HG02798 (cell line): Measurements from ENCODE around the gene TLE3.
"Not testable (repeated sequence)": the region's sequence is repeated elsewhere in the genome, so short reads cannot be mapped to it uniquely, and the experiment has no call there.

ENCODE experiments used
- ATAC-seq: cut with Tn5 transposase; IDR thresholded peaks from one replicate; pipeline ENCODE4 v1.9.1; 2021; ENCODE audit warnings: mild to moderate bottlenecking; ENCODE audit not compliant: unreplicated experiment, poor library complexity

The TLE3 gene

DNA sequence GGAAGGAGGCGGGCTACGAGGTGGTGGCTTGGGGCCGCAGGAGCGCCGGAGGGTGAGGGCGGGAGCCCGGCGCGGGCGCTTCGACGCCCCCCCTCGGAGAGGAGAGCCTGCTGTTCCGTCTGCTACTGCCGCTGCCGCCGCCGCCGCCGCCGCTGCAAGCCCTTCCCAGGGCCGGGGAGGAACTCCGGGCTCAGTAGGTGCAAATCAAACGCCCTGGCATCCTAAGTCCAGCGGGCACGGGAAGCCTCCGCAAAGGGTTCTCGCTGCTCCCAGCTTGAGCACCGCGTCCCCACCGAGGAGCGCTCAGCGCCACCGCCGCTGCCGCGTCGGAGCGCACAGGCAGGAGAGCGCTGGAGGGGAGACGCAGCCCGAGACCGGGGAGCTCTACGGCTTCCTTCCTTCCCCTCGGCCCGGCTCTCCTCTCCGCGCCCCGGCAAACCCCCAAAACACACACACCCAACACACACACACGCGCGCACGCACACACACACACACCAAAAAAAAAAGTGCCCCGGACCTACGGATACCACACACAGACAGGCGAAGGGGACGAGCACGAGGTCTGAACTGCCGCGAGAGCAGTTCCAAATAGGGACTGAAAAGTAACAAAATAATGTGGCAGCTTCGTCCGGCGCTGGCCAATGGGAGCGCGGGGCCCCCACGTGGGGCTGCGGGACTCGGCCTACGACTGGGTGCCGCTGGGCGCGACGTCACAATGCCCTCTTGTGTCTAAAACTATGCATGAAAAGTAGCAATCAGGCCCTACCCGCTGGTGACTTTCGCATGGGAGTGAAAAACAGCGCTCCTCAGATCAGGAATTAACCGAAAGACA lies at the start of gene TLE3:
Gene TLE3, minus strand, starts transcription at position 597 of the 832 bp plus-strand sequence. CDS start 1,119 bp downstream, outside the sequence.
- peak; percentile 60 for ATAC-seq

DNA sequence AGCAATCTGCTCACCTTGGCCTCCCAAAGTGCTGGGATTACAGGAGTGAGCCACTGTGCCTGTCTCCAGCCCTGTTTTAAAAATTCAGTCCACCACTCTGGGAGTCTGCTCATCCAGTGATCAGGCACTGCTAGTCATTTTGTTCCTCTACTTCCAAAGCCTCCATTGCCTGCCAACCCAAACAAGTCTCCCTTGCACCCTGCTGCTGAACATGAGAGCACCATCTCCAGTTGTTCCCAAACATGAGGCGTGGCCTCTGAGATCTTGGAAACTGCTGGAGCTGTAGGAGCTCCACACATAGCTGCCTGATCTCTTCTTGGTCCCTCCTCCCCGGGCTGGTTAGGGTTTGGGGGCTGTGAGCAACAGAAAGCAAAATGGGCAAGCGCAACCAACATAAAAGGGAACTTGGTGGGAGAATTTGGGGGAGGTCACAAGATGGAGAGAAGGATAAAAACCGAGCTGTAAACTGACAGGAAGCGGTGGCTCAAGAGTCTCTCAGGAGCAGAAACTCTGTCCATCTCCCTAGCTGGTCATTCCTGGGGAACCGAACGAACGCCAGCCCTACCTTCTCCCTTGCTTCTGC lies 49.6 kb upstream of the TLE3 start:
- no peak for ATAC-seq

GRCh38 chr15:70146771-70147170 lies 49.1 kb upstream of the TLE3 start:
- no peak for ATAC-seq

DNA sequence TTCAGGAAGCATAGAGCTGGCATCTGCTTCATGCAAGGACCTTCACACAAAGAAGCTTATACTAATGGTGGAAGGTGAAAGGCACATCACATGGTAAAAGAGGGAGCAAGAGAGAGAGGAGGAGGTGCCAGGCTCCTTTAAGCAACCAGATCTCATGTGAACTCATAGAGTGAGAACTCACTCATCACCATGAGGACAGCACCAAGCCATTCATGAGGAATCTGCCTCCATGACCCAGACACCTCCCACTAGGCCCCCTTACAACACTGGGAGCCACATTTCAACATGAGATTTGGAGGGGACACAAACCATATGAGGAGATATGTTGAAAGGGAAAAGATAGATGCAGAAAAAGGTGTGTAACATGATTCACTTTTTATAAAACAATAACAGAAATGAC lies 48.4 kb upstream of the TLE3 start:
- ATAC-seq: no peak

DNA sequence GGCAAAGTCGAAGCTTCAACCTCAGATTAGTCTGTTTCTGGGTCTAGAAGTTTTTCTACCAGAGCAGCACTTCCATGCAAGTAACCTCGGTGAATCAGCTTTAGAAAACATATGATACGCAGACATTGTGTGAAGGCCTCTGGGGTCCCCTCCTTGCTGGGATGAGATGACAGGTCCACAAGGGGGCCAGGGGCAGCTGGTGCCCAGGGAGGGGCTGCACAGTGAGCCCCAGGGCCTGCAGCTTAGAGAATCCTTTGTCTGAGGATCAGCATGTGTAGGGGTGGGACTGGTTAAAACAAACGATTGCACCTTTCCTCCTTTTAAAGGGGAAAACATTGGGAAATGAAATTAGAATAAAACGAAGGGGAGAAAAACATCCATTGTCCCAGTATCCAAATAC lies 47.5 kb upstream of the TLE3 start:
- ATAC-seq: no peak

- ATAC-seq: no peak
Measured at GRCh38 chr15:70142322-70143191, 44.8 kb upstream of the TLE3 start.

DNA sequence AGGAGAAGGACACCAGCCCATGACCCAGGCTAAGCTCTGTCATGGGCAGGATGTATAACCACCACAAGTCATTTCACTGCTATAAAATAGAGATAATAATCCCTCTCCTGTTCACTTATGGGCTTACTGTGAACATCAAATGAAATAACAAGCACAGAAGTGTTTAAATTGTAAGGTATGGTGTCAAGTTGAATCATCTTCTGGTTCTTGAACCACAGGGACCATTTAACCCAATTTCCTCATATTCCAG lies 44.3 kb upstream of the TLE3 start:
- ATAC-seq: no peak

DNA sequence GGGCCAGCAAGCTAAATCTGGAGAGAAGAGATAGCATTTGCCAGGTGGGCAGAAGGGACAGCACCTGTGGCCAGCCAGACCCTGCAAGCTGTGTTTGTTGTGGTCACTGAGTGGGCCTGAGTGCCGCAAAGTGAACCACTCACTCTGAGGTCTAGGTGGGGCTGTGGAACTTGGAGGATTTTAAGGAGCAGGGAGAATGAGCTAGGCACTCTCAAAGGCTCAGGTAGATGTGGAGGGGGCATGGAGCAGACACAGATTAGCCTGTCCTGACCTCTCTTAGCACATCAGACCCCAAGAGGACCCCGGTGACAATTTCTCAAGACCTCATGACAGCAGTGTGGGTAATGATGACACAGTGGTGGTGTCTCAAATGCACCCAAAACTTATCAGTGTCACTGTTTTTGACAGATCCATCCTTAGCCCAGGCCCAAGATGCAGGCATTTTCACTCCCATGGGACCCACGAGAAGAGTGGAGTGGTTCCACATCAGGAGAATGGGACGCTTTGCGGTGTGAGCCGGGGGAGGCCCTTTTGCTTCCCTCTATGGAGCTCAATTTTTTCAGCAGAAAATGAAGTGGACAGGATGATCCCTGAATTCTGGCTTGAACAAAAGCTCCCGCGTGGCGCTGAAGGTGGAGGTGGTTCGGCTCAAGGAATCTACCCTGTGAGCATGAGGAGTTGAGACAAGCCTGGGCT lies 43.8 kb upstream of the TLE3 start:
- ATAC-seq: no peak

DNA sequence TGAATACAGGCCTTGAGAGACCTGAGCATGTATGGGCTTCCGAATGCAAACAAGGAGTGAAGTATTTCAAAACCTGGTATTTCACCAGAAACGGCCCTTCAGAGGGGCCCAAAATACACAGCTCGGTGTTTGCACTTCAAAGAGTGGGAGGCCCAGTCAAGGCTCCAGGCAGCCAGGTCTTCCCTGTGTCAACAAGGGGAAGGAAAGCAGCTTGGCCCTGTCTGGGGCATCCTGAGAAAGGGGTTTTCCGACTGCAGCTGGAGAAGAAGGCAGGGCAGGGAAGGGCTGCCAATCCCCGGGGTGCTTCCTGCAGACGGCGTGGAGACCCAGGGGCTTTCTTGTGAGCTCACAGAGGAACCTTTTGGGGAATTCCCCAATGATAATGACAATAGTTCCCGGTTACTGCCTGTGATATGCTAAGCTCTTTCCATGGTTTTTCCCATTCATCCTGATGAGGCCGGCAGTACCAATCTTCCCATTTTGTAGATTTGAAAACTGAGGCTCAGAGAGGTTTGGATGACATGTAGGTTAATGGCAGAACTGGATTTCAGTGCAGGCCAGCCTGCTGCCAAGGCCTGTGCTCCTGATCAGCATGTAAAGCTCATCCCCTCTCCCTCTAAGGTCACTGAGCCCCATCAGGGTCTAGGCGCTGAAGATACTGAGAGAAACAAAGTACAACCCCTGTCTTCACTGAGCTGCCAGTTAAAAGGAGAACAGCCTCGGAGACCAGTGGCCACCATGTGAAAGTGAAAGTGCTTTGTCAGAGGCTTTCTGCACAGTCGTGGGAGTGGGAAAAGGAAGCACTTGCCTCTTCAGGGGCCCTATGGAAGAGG lies 43.0 kb upstream of the TLE3 start:
- peak; percentile 38 for ATAC-seq

GRCh38 chr15:70140025-70140542 lies 42.4 kb upstream of the TLE3 start:
- no peak for ATAC-seq

- ATAC-seq: no peak
Measured at GRCh38 chr15:70137967-70138366, 40.2 kb upstream of the TLE3 start.

- not testable (repeated sequence) for ATAC-seq
Measured at GRCh38 chr15:70137021-70137420, 39.3 kb upstream of the TLE3 start.

DNA sequence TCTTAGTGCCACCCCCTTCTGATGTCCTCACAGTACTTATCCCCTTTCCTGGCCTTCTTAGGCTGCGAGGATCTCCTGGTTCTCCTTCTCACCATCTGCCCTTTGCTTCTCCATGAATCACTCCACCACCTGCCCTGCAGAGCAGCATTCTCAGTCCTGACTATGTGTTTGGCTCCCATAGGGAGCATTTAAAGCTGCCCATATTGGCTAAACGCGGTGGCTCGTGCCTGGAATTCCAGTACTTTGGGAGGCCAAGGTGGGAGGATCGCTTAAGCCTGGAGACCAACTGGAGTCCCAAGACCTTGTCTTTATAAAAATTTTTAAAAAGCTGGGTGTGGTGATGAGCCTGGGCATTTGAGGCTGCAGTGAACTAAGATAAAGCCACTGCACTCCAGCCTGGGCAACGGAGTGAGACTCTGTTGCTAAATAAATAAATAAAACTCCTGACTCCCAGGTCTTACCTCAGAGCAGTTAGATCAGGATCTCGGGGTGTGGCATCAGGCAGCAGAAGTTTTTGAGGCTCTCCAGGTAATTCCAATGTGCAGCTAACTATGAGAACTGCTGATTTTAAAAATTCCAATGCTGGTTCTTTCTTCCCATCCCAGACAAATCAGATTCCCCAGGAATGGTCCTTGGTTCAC lies 36.2 kb upstream of the TLE3 start:
- no peak for ATAC-seq

GRCh38 chr15:70133296-70133695 lies 35.6 kb upstream of the TLE3 start:
- ATAC-seq: no peak

GRCh38 chr15:70132571-70132970 lies 34.9 kb upstream of the TLE3 start:
- no peak for ATAC-seq

DNA sequence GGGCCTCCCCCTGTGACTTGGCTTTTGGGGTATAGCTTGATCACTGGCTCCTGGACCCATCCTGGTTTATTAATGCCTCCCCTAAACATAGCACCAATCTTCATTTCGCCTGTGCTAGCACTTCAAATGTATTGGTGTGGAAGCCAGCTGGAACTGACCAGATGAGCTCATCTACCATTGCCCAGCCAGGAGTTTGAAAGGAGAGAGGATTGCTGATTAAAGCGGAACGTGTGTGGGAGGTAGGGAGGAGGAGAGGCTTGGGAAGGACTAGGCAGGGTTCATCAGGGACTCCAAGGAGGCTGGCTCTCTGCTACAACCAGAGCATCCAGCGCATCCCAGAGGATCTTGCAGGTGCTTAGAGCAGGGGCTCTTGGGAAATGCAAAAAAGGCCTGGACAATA lies 34.4 kb upstream of the TLE3 start:
- ATAC-seq: no peak

- ATAC-seq: no peak
Measured at GRCh38 chr15:70128414-70129140, 30.9 kb upstream of the TLE3 start.

GRCh38 chr15:70127770-70128413 lies 30.2 kb upstream of the TLE3 start:
- no peak for ATAC-seq
